Endothelial cell of umbilical vein (primary cell): ENCODE results near the gene CD247. TPM values are rescaled to one million over a fixed set of nuclear protein-coding genes. Genes with fewer than 3 reads are reported as not detected.

ENCODE experiments used
- BruUV-seq: library from RNA; stranded (reverse); fragments of 400-500 nt; replicated peaks from 2 replicates; lab custom pipeline; 2021; lab: Mats Ljungman, UMichigan
- CTCF ChIA-PET: fragments of 300-600, 350-600 bp; sonication (Branson Sonifier 250); formaldehyde crosslinking; loops from one replicate; lab custom pipeline; 2021; ENCODE audit warnings: antibody characterized with exemption, inconsistent platforms; lab: Charles Lee
- POLR2A ChIA-PET: fragments of 300-600, 350-600 bp; sonication (Branson Sonifier 250); formaldehyde crosslinking; loops from one replicate; lab custom pipeline; 2021; ENCODE audit warnings: antibody characterized with exemption, inconsistent platforms; lab: Charles Lee
- DNase-seq: peaks from one replicate; pipeline ENCODE4 v3.0.0-alpha.2; 2011; ENCODE audit warnings: low read depth, low spot score
- FAIRE-seq: peaks from 2 replicates; lab custom pipeline; 2011; peaks lifted over from hg19 to GRCh38; lab: Jason Lieb, UNC
- H2AFZ ChIP-seq: 2 replicates; pipeline ENCODE4 v1.6.0; 2012; ENCODE audit warnings: low read depth, low read length, control low read depth, inconsistent platforms
- H3K27ac ChIP-seq: 2 replicates; pipeline ENCODE4 v1.5.1; 2011; ENCODE audit warnings: low read depth, mild to moderate bottlenecking, control low read depth, low read length, moderate library complexity; ENCODE audit not compliant: insufficient read depth
- H3K27me3 ChIP-seq, 2 experiments: 2 replicates each; pipeline versions ENCODE4 v1.6.0 to v1.6.1; 2011; ENCODE audit warnings: low read length in 2 of 2, mixed read lengths in 1 of 2; ENCODE audit not compliant: control insufficient read depth in 2 of 2, insufficient read depth in 2 of 2
- H3K36me3 ChIP-seq, 2 experiments: 2 replicates in 1 of 2; 3 replicates in 1 of 2; pipeline ENCODE4 v1.5.1; 2011; ENCODE audit warnings: low read length in 2 of 2, mild to moderate bottlenecking in 1 of 2, moderate library complexity in 1 of 2; ENCODE audit not compliant: control insufficient read depth in 2 of 2, insufficient read depth in 2 of 2; ENCODE audit errors: extremely low read depth in 1 of 2
- H3K4me1 ChIP-seq: 3 replicates; pipeline ENCODE4 v1.5.1; 2011; ENCODE audit warnings: mild to moderate bottlenecking, low read length; ENCODE audit not compliant: control insufficient read depth, insufficient read depth; ENCODE audit errors: extremely low read depth
- H3K4me2 ChIP-seq: 2 replicates; pipeline ENCODE4 v1.6.1; 2011; ENCODE audit warnings: low read length, control low read depth, mixed read lengths; ENCODE audit not compliant: insufficient read depth
- H3K4me3 ChIP-seq, 3 experiments: fragments of 200-600 bp in 1 of 3; sonication (generic), shearing (Covaris generic) in 1 of 3; replicated peaks in 1 of 3; 2 replicates each; pipeline ENCODE4 v1.5.1; 2011 to 2016; ENCODE audit warnings: control low read depth in 3 of 3, low read length in 3 of 3, mild to moderate bottlenecking in 2 of 3, inconsistent platforms in 1 of 3, low read depth in 1 of 3, moderate library complexity in 1 of 3; ENCODE audit not compliant: insufficient read depth in 1 of 3
- H3K79me2 ChIP-seq: 2 replicates; pipeline ENCODE4 v1.6.0; 2012; ENCODE audit warnings: low read length, inconsistent platforms; ENCODE audit not compliant: control insufficient read depth, insufficient read depth
- H3K9ac ChIP-seq: replicated peaks from 2 replicates; pipeline ENCODE3; 2011; ENCODE audit warnings: low read length, control low read depth; ENCODE audit not compliant: insufficient read depth; ENCODE audit errors: extremely low read depth
- H3K9me1 ChIP-seq: replicated peaks from 3 replicates; pipeline ENCODE4 v1.6.0; 2011; ENCODE audit warnings: mild to moderate bottlenecking, low read length; ENCODE audit not compliant: control insufficient read depth, insufficient read depth; ENCODE audit errors: extremely low read depth
- H3K9me3 ChIP-seq: replicated peaks from 2 replicates; pipeline ENCODE4 v1.5.1; 2012; ENCODE audit warnings: low read length, inconsistent platforms; ENCODE audit not compliant: control insufficient read depth, insufficient read depth
- H4K20me1 ChIP-seq: replicated peaks from 2 replicates; pipeline ENCODE3; 2011; ENCODE audit warnings: mild to moderate bottlenecking, low read length; ENCODE audit not compliant: control insufficient read depth, insufficient read depth; ENCODE audit errors: extremely low read depth
- EZH2 ChIP-seq: IDR thresholded peaks from 2 replicates; pipeline ENCODE4 v1.6.1; 2012; ENCODE audit warnings: borderline replicate concordance, low read depth, mild to moderate bottlenecking, moderate library complexity, low read length, inconsistent platforms; ENCODE audit not compliant: severe bottlenecking
- FOS ChIP-seq: IDR thresholded peaks from 2 replicates; pipeline ENCODE4 v1.6.1; 2011; ENCODE audit warnings: mild to moderate bottlenecking, low read length, moderate library complexity, borderline replicate concordance; ENCODE audit not compliant: insufficient read depth
- GATA2 ChIP-seq: IDR thresholded peaks from 2 replicates; pipeline ENCODE4 v1.7.0; 2011; ENCODE audit warnings: low read depth, mild to moderate bottlenecking, moderate library complexity, mixed read lengths, low read length; ENCODE audit not compliant: insufficient read length, insufficient read depth
- JUN ChIP-seq: IDR thresholded peaks from 2 replicates; pipeline ENCODE4 v1.6.1; 2011; ENCODE audit warnings: borderline replicate concordance, low read depth; ENCODE audit not compliant: insufficient read length, insufficient read depth
- MYC ChIP-seq: IDR thresholded peaks from one replicate; pipeline ENCODE4 v1.6.1; 2011; ENCODE audit warnings: mild to moderate bottlenecking, low read depth, low read length
- POLR2A ChIP-seq: IDR thresholded peaks from 2 replicates; pipeline ENCODE4 v1.6.1; 2012; ENCODE audit warnings: low read depth, mild to moderate bottlenecking, control low read depth, low read length
- POLR2AphosphoS5 ChIP-seq: IDR thresholded peaks from 2 replicates; pipeline ENCODE4 v1.6.1; 2012; ENCODE audit warnings: low read depth, mild to moderate bottlenecking, control low read depth, low read length, moderate library complexity; ENCODE audit not compliant: insufficient read depth
- dilution Hi-C: fragments of 300-500 bp; cut with MboI; formaldehyde crosslinking; loops from one replicate; pipeline ENCODE4 v1.15.0; 2019; ENCODE audit warnings: low sequenced_read_pairs; ENCODE audit not compliant: extremely low pct_ligation_motif_present
- intact Hi-C: fragments of 100-400 bp; cut with micrococcal nuclease; formaldehyde crosslinking; loops from one replicate; pipeline ENCODE4 v1.10.0; 2022
- polyA plus RNA-seq, 4 experiments: library from polyadenylated mRNA; depleted of rRNA in 3 of 4; stranded (reverse) in 3 of 4; unstranded in 1 of 4; fragments of >200 nt; gene quantifications; 2 replicates each; pipeline versions ENCODE4 v1.2.1 to v1.2.3, GENCODE V29; 2011 to 2012; ENCODE audit warnings: missing spikeins in 1 of 4
- total RNA-seq: library from RNA; stranded (reverse); gene quantifications from 2 replicates; pipeline ENCODE4 v1.2.3, GENCODE V29; 2021
- TF ChIP-seq, protein P1 (sequence below): IDR thresholded peaks from 2 replicates; pipeline ENCODE4 v1.6.1; 2011; ENCODE audit not compliant: insufficient read depth, insufficient read length
- TF ChIP-seq, protein P2 (sequence below), 2 donors: IDR thresholded peaks; 1 replicate in 1 of 2; 2 replicates in 1 of 2; pipeline ENCODE4 v1.5.1; 2011; ENCODE audit warnings: low read length in 2 of 2, mild to moderate bottlenecking in 2 of 2, moderate library complexity in 2 of 2, control low read depth in 1 of 2, inconsistent platforms in 1 of 2, low read depth in 1 of 2; ENCODE audit not compliant: insufficient read depth in 1 of 2; ENCODE audit errors: extremely low read depth in 1 of 2

CD247 gene
- total and polyA plus RNA-seq, 2 donors (not counting 3 experiments of a cell fraction or from before 2014, with no cell fraction given): not detected

DNA sequence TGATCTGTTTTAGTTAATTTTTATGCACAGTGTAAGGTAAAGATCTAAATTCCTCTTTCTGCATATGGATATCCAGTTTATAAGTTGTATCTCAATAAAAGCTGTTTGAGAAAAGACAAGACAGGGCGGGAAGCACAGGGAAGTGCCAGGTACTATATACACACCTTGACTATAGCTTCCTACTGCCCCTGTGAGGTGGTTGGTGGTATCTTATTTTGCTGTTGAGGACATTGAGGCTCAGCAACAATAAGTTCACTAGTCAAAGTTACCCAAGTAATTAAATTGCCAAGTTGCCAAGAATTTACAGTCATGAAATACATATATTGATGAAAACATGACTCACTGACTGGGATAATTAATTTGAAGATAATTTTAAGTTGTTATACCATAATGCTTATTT lies 109.1 kb downstream of the CD247 start:
- no TSS peak for BruUV-seq
- no peaks in the 10 kb centered on the region for H3K79me2 ChIP-seq
- peaks cover 0 to 5% of the 10 kb centered on the region in 2 experiments for H3K36me3 ChIP-seq
- DNase-seq (no peak), FAIRE-seq (no peak)
- ChIA-PET CTCF (interaction anchor here (0.8 to 5.4 kb wide), 4 partner anchors 10 to 141 kb away, joined by 3 to 27 read pairs (median 4); no protein-coding TSS in a partner anchor), POLR2A (no interaction called here)
- H3K4me3 ChIP-seq: no peak overlapping the region
- TF ChIP-seq EZH2 (no peak), MYC (no peak), FOS (no peak), JUN (no peak), GATA2 (no peak), POLR2AphosphoS5 (no peak), POLR2A (no peak)
- TF ChIP-seq, protein P1, sequence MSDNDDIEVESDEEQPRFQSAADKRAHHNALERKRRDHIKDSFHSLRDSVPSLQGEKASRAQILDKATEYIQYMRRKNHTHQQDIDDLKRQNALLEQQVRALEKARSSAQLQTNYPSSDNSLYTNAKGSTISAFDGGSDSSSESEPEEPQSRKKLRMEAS: no peak
- TF ChIP-seq, protein P2, sequence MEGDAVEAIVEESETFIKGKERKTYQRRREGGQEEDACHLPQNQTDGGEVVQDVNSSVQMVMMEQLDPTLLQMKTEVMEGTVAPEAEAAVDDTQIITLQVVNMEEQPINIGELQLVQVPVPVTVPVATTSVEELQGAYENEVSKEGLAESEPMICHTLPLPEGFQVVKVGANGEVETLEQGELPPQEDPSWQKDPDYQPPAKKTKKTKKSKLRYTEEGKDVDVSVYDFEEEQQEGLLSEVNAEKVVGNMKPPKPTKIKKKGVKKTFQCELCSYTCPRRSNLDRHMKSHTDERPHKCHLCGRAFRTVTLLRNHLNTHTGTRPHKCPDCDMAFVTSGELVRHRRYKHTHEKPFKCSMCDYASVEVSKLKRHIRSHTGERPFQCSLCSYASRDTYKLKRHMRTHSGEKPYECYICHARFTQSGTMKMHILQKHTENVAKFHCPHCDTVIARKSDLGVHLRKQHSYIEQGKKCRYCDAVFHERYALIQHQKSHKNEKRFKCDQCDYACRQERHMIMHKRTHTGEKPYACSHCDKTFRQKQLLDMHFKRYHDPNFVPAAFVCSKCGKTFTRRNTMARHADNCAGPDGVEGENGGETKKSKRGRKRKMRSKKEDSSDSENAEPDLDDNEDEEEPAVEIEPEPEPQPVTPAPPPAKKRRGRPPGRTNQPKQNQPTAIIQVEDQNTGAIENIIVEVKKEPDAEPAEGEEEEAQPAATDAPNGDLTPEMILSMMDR (IDR thresholded peaks at IDR 0.05; ENCODE audit: extremely low read depth in 1 of 2, insufficient read depth in 1 of 2, low read depth in 1 of 2, low read length in 2 of 2): no peak
- H3K4me1 ChIP-seq: peaks cover 4% of the 10 kb centered on the region
- no peaks in the 10 kb centered on the region for H3K9me3 ChIP-seq
- no peaks in the 10 kb centered on the region for H3K27me3 ChIP-seq
- intact Hi-C loops (no loop called here), dilution Hi-C loops (no loop called here)
- no peaks in the 10 kb centered on the region for H4K20me1 ChIP-seq
- H3K9ac ChIP-seq: no peak overlapping the region
- H2AFZ ChIP-seq: no peak overlapping the region
- no peak overlapping the region for H3K27ac ChIP-seq
- no peak overlapping the region for H3K4me2 ChIP-seq
- H3K9me1 ChIP-seq: no peaks in the 10 kb centered on the region
